CD4-positive, alpha-beta T cell treated with Interleukin-15 for 4 hours (primary cell): ENCODE measurements around the gene FAM3D.
"Not testable (repeated sequence)": the region's sequence is repeated elsewhere in the genome, so short reads cannot be mapped to it uniquely, and the experiment has no call there.

Experiments used
- DNase-seq: peaks from one replicate; pipeline ENCODE4 v3.0.0-alpha.2; 2020; ENCODE audit warnings: low spot score

The FAM3D gene

GRCh38 chr3:58666683-58667082 lies at the start of gene FAM3D:
TSS of gene FAM3D (minus strand) at chr3:58666774. CDS start at chr3:58655563, 11,211 bp downstream.
- no peak for DNase-seq

GRCh38 chr3:58713715-58714401 lies 47.3 kb upstream of the FAM3D start:
- DNase-seq: no peak

- DNase-seq: no peak
Observed at GRCh38 chr3:58711871-58712270, 45.3 kb upstream of the FAM3D start.

GRCh38 chr3:58708983-58709382 lies 42.4 kb upstream of the FAM3D start:
- not testable (repeated sequence) for DNase-seq

- DNase-seq: no peak
Observed at GRCh38 chr3:58708116-58708791, 41.7 kb upstream of the FAM3D start.

GRCh38 chr3:58707390-58707930 lies 40.9 kb upstream of the FAM3D start:
- DNase-seq: no peak

GRCh38 chr3:58706395-58707167 lies 40.0 kb upstream of the FAM3D start:
- no peak for DNase-seq

GRCh38 chr3:58704745-58705144 lies 38.2 kb upstream of the FAM3D start:
- no peak for DNase-seq

- not testable (repeated sequence) for DNase-seq
Observed at GRCh38 chr3:58704304-58704703, 37.7 kb upstream of the FAM3D start.

- DNase-seq: no peak
Observed at GRCh38 chr3:58698246-58698645, 31.7 kb upstream of the FAM3D start.

GRCh38 chr3:58697561-58697960 lies 31.0 kb upstream of the FAM3D start:
- DNase-seq: no peak

- DNase-seq: not testable (repeated sequence)
Observed at GRCh38 chr3:58696813-58697212, 30.2 kb upstream of the FAM3D start.

- DNase-seq: no peak
Observed at GRCh38 chr3:58696093-58696492, 29.5 kb upstream of the FAM3D start.

- DNase-seq: not testable (repeated sequence)
Observed at GRCh38 chr3:58695284-58695683, 28.7 kb upstream of the FAM3D start.

GRCh38 chr3:58693940-58694850 lies 27.6 kb upstream of the FAM3D start:
- DNase-seq: no peak

- DNase-seq: no peak
Observed at GRCh38 chr3:58692484-58692883, 25.9 kb upstream of the FAM3D start.

GRCh38 chr3:58691997-58692396 lies 25.4 kb upstream of the FAM3D start:
- no peak for DNase-seq

- DNase-seq: no peak
Observed at GRCh38 chr3:58690490-58690889, 23.9 kb upstream of the FAM3D start.

- DNase-seq: no peak
Observed at GRCh38 chr3:58688574-58688973, 22.0 kb upstream of the FAM3D start.

GRCh38 chr3:58686847-58687246 lies 20.3 kb upstream of the FAM3D start:
- DNase-seq: no peak

- no peak for DNase-seq
Observed at GRCh38 chr3:58685641-58686040, 19.1 kb upstream of the FAM3D start.

- DNase-seq: no peak
Observed at GRCh38 chr3:58683466-58683865, 16.9 kb upstream of the FAM3D start.
